GM23248 (cell line): Measurements from ENCODE around the gene KCNV2.

ENCODE experiments used
- EZH2 ChIP-seq: fragments of 200-600 bp; sonication (generic); IDR thresholded peaks from 2 replicates; pipeline ENCODE4 v1.6.1; 2018; ENCODE audit warnings: antibody characterized with exemption, mild to moderate bottlenecking; ENCODE audit not compliant: insufficient read depth, poor library complexity, severe bottlenecking
- EZH2phosphoT487 ChIP-seq: fragments of 200-600 bp; sonication (generic); IDR thresholded peaks from 2 replicates; pipeline ENCODE4 v1.6.1; 2018; ENCODE audit warnings: antibody characterized with exemption, moderate library complexity, mild to moderate bottlenecking, low read depth; ENCODE audit not compliant: insufficient read depth

DNA sequence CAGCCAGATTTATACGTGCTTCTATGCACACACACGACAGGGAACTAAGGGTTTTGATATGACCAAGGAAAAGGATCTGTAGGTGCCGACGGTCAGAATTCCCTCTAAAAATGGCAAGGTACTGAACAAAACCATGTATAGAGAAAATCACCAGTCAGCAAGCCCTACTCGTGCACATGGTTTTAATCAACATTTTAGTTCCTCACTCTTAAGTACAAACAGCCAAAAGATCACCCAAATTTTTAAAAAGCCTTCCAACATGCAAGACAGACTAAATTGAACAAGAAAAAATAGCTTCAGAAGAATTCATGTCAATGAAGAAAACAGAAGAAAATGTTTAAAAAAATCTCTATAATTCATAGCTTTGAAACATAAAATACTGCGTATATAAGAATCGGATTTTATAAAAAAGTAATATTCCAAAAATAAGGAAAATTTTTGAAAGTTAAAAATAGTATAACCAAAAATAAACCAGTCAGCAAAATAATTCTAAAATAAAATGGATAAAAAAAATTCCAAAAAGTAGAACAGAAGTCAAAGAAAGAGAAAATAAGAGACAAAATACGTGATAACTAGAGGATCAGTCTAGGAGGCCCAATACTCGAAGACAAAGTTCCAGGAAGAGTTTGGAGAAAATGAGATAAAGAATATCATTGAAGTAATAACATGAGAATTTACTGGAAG is 43.0 kb upstream of the KCNV2 start:
- TF ChIP-seq EZH2phosphoT487 (no peak), EZH2 (no peak)
